Measurements from ENCODE around the gene P4HA2.
"Not testable (repeated sequence)": the region's sequence is repeated elsewhere in the genome, so short reads cannot be mapped to it uniquely, and the experiment has no call there.

Gene P4HA2

GRCh38 chr5:132203916-132204315, 23.7 kb downstream of the P4HA2 start:
- no peak for DNase-seq (ENCODE audit: low read depth in 2 of 2, low spot score in 1 of 2)

DNA sequence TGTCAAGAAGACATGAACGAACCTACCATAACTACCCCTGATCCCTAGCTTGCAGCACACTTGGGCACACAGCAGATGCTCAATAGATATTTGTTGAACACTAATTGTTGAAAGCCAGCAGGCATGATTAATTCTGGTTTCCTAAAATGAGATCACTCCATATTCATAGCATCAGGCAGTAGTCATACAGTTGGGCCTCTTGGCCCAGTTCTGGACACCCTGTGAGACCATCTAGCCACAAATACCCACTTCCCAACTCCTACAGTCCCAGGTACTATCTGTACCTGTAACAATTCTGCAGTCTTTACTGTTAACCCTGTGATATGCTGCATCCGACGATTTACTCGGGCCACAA, 24.2 kb downstream of the P4HA2 start:
- no peak for DNase-seq (ENCODE audit: low read depth in 2 of 2, low spot score in 1 of 2)

DNA sequence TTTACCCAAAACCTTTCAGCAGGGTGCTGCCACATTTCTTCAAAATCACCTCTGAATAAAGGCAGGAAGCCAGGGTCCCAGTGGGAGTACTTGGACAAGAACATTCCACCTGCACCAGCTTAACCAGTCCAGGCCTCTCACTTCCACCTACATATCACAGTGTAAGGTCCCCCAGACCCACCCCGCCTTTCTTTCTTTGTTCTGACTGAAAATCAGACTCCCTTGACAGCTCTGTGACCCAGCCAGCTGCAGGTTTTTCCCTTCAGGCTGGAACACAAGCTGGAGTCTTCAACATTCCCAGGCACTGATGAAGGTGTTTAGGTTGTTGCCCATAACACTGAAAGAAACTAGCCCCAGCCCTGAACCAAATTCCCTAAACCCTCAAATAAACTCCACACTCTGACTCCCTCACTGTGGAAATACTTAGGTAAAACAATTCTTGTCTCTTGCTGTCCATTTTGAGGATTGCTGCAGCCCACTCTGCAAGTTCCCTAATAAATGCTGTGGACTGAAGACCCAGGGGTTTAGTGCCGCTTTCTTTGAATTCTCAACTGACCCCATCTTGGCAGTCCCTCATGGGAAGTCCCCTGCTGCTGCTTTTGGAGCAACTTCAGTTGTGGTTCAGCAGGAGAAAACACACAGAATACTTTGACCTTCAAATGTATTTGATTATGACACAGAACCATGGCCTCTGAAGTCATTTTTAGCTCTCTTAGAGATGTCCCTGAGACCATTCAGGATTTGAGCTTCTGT, 24.8 kb downstream of the P4HA2 start:
- no peak for DNase-seq (ENCODE audit: low read depth in 2 of 2, low spot score in 1 of 2)

GRCh38 chr5:132199116-132199680, 28.5 kb downstream of the P4HA2 start:
- DNase-seq (ENCODE audit: low read depth in 2 of 2, low spot score in 1 of 2), result no peak

DNA sequence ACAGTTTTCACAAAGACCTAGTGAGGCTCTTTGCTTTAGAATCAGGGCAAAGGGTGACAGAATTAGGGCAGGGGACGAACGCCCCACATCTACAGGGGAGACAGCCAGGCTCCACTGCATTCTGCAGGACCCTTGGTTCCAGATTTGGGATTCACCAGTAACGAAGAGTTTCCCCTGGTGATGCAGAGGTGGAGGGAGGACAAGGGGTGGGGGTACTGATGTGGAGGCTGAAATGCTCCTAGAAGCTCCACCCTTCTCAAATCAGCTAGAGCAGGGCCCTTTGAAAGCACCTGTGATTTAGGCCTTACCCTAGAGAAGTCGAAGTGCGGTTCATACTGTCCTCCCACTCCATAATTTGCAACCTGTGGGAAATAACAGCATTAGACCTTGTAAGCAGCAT, 29.1 kb downstream of the P4HA2 start:
- DNase-seq (ENCODE audit: low read depth in 2 of 2, low spot score in 1 of 2), result no peak

DNA sequence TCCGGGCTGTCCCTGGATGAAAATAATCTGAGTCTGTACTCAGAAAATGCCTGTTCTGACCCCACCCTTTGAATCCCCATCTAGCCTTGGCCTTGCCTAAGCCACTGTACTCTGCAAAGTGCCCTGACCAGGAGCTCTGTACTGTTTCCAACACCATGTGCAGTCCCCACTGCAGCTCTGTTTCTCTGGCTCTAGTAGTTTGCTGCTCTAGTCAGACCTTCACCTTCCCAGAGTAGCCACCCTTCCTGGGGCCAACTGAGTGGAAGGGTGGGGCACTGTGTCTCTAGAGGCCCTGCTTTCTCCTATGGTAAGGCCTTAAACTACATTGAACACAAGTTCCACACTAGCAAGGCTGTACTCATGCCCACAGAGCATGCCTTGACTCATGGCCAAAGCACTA, 31.9 kb downstream of the P4HA2 start:
- no peak for DNase-seq (ENCODE audit: low read depth in 2 of 2, low spot score in 1 of 2)

- no peak for DNase-seq (ENCODE audit: low read depth in 2 of 2, low spot score in 1 of 2)
Measured at GRCh38 chr5:132193165-132193694, 34.4 kb downstream of the P4HA2 start.

DNA sequence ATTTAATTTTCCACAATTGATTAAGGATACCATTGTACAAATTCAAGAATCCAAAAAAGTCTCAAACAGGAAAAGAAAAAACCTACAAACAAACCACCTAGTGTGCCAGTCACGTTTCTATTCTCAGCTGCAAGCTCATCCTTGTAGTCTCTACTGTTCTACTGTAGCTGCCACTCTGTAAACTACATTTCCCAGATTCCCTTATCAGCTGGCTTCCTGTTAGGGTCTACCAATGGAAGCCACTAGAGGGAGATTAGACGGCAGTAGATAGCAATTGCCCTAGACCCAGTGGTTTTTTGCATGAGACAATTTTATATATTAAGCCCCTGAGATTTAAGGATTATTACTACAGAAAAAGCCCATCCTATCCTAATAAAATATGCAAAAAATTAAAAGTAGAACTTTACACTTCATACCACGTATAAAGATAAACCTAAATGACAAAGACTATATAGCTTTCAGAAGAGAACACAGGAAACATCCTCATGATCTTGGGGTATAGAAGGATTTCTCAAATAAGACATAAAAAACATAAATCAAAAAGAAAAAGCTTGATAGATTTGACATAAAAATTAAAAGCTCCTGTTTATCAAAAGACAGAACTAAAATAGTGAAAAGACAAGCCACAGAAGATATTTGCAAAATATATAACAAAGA, 37.4 kb downstream of the P4HA2 start:
- no peak for DNase-seq (ENCODE audit: low read depth in 2 of 2, low spot score in 1 of 2)

DNA sequence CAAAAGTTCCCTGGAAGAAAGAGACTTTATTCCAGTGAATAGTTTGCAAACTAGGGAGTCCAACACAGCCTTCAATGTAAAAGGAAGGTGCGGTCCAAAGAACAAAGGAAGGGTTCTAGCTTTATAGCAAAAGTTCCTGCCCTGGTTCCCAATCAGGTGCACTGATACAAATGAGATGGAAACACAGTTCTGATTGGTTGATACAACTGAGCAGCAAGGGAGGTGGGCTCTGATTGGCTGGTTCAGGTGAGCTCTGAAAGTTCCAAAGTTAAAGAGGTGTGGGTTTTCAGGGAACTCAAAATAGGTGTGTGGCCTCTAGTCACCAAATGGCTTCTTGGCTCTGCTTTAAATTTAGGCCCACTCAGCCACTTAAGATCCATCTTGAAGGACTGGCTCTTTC, 43.1 kb downstream of the P4HA2 start:
- DNase-seq (ENCODE audit: low read depth in 2 of 2, low spot score in 1 of 2), result no peak

DNA sequence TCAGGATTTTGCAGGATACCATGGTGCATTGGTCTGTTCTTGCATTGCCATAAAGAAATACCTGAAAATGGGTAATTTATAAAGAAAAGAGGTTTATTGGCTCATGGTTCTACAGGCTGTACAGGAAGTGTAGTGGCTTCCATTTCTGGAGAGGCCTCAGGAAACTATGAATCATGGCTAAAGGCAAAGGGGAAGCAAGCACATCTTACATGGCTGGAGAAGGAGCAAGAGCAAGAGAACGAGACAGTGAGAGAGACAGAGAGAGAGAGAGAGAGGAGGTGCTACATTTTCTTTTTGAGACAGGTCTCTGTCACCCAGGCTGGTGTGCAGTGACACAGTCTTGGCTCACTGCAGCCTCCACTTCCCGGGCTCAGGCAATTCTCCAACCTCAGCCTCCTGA, 43.9 kb downstream of the P4HA2 start:
- DNase-seq (ENCODE audit: low read depth in 2 of 2, low spot score in 1 of 2), result no peak

DNA sequence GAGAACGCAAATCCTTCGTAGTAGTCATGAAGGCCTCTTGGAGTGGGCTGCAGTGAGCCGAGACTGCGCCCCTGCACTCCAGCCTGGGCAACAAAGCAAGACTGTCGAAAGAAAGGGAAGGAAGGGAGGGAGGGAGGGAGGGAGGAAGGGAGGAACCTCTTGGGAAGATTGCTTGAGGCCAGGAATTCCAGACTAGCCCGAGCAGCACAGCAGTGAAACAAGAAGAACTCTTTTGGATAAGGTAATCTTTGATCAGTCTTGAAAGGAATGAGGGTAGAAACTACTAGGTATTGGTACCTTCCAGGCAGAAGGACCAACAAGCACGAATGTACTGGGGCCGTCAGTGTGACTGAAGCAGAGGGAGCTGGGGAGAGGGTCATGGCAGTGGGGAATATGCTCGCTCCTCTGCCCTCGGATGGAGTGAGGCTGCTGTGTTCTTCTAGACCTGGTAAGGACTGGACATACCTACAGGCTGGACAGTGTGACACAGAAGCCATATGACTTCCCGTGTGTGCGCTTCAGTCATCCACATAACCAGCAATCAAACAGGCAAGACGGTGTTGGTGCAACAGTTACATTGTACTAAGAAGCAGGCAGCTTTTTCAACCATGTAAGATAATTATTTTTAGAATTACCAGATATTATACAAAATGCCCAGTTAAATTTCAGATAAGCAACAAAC, 45.2 kb downstream of the P4HA2 start:
- DNase-seq (ENCODE audit: low read depth in 2 of 2, low spot score in 1 of 2), result no peak

DNA sequence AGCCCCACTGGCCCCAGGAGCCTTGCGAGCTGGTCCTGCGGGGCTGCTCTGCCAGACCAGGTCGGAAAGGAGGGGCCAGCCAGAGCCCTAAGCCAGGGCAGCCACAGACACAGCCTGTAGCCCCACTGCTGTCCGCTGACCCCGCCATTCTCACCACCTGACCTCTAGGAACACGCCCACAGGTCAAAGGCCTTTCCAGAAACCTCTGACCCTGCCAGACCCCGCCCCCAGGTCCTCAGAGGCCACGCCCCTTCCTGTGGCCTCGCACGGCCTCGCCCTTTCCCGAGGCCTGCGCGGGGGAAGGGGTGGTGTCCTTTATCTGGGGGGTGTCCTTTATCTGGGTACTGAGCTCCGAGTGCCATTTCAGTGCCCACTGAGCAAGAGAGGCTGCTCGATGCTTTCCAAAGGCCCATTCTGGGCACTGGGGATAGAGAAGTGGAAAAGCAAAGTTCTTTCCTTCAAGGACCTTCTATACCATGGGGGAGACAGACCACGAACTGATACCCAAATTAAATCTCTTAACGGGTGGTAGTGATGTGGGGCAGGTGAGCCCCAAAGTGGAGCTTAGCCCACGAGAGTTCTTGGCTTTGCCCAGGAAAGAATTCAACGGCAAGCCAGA, 46.5 kb downstream of the P4HA2 start:
- DNase-seq (ENCODE audit: low read depth in 2 of 2, low spot score in 1 of 2), result no peak

- no peak for DNase-seq (ENCODE audit: low read depth in 2 of 2, low spot score in 1 of 2)
Measured at GRCh38 chr5:132180134-132180745, 47.4 kb downstream of the P4HA2 start.

GRCh38 chr5:132179405-132179804, 48.2 kb downstream of the P4HA2 start:
- no peak for DNase-seq (ENCODE audit: low read depth in 2 of 2, low spot score in 1 of 2)

DNA sequence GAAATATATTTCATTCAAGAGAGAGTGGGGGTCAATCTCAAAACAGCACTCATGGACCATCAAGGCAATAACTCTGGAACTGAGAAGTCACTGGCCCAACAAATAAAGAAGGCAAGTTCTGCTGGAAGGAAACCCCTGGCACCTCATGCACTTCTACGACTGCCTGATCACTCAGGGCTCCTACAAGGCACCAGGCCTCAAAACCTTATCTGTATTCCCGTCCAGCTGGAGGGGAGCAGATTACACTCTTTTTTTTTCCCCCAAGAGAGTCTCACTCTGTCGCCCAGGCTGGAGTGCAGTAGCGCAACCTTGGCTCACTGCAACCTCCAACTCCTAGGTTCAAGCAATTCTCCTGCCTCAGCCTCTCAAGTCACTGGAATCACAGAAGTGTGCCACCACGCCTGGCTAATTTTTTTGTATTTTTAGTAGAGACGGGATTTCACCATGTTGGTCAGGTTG, 49.9 kb downstream of the P4HA2 start:
- no peak for DNase-seq (ENCODE audit: low read depth in 2 of 2, low spot score in 1 of 2)

GRCh38 chr5:132176987-132177386, 50.7 kb downstream of the P4HA2 start:
- no peak for DNase-seq (ENCODE audit: low read depth in 2 of 2, low spot score in 1 of 2)

- DNase-seq (ENCODE audit: low read depth in 2 of 2, low spot score in 1 of 2), result no peak
Measured at GRCh38 chr5:132176521-132176945, 51.1 kb downstream of the P4HA2 start.

- no peak for DNase-seq (ENCODE audit: low read depth in 2 of 2, low spot score in 1 of 2)
Measured at GRCh38 chr5:132162945-132163344, 64.7 kb downstream of the P4HA2 start.

DNA sequence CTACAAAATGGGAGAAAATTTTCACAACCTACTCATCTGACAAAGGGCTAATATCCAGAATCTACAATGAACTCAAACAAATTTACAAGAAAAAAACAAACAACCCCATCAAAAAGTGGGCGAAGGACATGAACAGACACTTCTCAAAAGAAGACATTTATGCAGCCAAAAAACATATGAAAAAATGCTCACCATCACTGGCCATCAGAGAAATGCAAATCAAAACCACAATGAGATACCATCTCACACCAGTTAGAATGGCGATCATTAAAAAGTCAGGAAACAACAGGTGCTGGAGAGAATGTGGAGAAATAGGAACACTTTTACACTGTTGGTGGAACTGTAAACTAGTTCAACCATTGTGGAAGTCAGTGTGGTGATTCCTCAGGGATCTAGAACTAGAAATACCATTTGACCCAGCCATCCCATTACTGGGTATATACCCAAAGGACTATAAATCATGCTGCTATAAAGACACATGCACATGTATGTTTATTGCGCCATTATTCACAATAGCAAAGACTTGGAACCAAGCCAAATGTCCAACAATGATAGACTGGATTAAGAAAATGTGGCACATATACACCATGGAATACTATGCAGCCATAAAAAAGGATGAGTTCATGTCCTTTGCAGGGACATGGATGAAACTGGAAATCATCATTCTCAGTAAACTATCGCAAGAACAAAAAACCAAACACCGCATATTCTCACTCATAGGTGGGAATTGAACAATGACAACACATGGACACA, 65.9 kb downstream of the P4HA2 start:
- DNase-seq (ENCODE audit: low read depth in 2 of 2, low spot score in 1 of 2), result not testable (repeated sequence)

- no peak for DNase-seq (ENCODE audit: low read depth in 2 of 2, low spot score in 1 of 2)
Measured at GRCh38 chr5:132156413-132156812, 71.2 kb downstream of the P4HA2 start.

Data from stimulated activated CD8-positive, alpha-beta memory T cell treated with anti-CD3 and anti-CD28 coated beads, Interleukin-4, amount 100 ng/mL, for 4 hours (primary cell).